A549 (cell line): ENCODE results near the gene MOCOS.

Experiments used
- CTCF ChIP-seq: fragments of >200 bp; sonication (Bioruptor Twin); formaldehyde crosslinking; IDR thresholded peaks from 3 replicates; pipeline ENCODE4 v1.5.1; 2016
- EP300 ChIP-seq, 2 experiments: fragments of >200 bp; sonication (Bioruptor Twin); formaldehyde crosslinking; IDR thresholded peaks; 2 replicates in 1 of 2; 3 replicates in 1 of 2; pipeline ENCODE4 v1.6.1; 2016 to 2017
- PHF8 ChIP-seq: fragments of 200-600 bp; sonication (generic); IDR thresholded peaks from 2 replicates; pipeline ENCODE4 v1.6.1; 2016; ENCODE audit warnings: low read depth, mild to moderate bottlenecking, antibody characterized with exemption, moderate library complexity, borderline replicate concordance
- POLR2A ChIP-seq: IDR thresholded peaks from 2 replicates; pipeline ENCODE4 v1.6.1; 2012; ENCODE audit warnings: mild to moderate bottlenecking, low read length
- SMC3 ChIP-seq: fragments of >200 bp; sonication (Bioruptor Twin); formaldehyde crosslinking; IDR thresholded peaks from 3 replicates; pipeline ENCODE4 v1.6.1; 2018; ENCODE audit warnings: inconsistent platforms

- no peak for TF ChIP-seq CTCF
- TF ChIP-seq SMC3, result no peak
- TF ChIP-seq EP300 (IDR thresholded peaks at IDR 0.05), result no peak
- no peak for TF ChIP-seq POLR2A
- TF ChIP-seq PHF8, result no peak
These were observed 10.3 kb downstream of the MOCOS start for GRCh38 chr18:36197511-36198166.
